Measurements from ENCODE around the gene INPP5B. TPM values are rescaled to one million over a fixed set of nuclear protein-coding genes. Genes with fewer than 3 reads are reported as not detected.
"Not testable (repeated sequence)": the region's sequence is repeated elsewhere in the genome, so short reads cannot be mapped to it uniquely, and the experiment has no call there.

Gene INPP5B
- total and polyA plus RNA-seq, 11 donors: 6.5 to 16.2 (median 12.1) TPM

DNA sequence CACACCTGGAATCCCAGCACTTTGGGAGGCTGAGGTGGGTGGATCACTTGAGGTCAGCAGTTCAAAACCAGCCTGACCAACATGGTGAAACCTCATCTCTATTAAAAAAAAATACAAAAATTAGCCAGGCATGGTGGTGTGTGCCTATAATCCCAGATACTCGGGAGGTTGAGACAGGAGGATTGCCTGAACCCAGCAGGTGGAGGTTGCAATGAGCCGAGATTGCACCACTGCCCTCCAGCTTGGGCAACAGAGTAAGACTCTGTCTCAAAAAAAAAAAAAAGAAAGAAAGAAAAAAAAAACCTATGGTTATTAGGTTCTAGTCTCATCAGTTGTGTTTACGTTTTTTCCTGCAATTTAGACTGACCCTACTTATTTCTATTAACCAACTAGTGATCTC, 40.3 kb downstream of the INPP5B start:
- 94 to 97% (median 96%) methylated on average over 3 of the region's 3 CpGs for WGBS, 4 donors
- intact Hi-C loops (cut with DNase I): not testable (repeated sequence)

DNA sequence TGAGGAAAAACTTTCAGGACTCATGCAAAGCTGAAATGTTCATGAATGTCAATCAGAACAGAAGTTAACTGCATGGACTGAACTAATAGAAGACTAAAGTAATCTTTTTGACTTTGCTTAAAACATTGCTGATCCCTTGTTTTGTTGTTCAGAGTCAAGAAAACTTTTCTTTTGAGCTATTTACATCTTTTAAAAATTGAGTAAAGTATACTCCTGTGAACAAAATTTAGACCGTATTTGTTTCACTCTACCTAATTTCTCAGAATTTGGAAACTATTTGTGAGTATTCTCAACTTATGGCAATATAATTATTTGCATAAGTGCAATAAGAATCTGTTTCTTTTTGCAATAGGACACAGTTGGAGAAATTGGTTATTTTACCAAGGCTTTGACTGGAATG, 41.1 kb downstream of the INPP5B start:
- WGBS, 4 donors: 98 to 100% (median 99%) methylated on average over 1 of the region's 1 CpG
- Histone ChIP-seq H3K27me3 (no peaks in the 10 kb centered on the region), H3K36me3 (peaks cover 0 to 33% (median 13%) of the 10 kb centered on the region in 9 donors), H3K4me3 (no peak overlapping the region), H3K4me1 (peaks cover 0 to 9% (median 0%) of the 10 kb centered on the region in 12 donors), H3K9me3 (peaks cover 0 to 14% (median 2%) of the 10 kb centered on the region in 12 donors), H3K27ac (no peak overlapping the region)
- no peak for DNase-seq
- TF ChIP-seq, protein P1, sequence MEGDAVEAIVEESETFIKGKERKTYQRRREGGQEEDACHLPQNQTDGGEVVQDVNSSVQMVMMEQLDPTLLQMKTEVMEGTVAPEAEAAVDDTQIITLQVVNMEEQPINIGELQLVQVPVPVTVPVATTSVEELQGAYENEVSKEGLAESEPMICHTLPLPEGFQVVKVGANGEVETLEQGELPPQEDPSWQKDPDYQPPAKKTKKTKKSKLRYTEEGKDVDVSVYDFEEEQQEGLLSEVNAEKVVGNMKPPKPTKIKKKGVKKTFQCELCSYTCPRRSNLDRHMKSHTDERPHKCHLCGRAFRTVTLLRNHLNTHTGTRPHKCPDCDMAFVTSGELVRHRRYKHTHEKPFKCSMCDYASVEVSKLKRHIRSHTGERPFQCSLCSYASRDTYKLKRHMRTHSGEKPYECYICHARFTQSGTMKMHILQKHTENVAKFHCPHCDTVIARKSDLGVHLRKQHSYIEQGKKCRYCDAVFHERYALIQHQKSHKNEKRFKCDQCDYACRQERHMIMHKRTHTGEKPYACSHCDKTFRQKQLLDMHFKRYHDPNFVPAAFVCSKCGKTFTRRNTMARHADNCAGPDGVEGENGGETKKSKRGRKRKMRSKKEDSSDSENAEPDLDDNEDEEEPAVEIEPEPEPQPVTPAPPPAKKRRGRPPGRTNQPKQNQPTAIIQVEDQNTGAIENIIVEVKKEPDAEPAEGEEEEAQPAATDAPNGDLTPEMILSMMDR (IDR thresholded peaks at IDR 0.05): no peak
- TF ChIP-seq POLR2A (IDR thresholded peaks at IDR 0.05): no peak
- intact Hi-C loops (cut with DNase I): no loop called here
- no peak for ATAC-seq

More for the DNA sequence above, 40.3 kb downstream of the INPP5B start:
- H3K9me3 ChIP-seq: peaks cover 0 to 14% (median 2%) of the 10 kb centered on the region in 12 donors
- H3K27me3 ChIP-seq, H3K4me1 ChIP-seq, H3K27ac ChIP-seq, ATAC-seq, DNase-seq, H3K4me3 ChIP-seq: not testable (repeated sequence)
- peaks cover 0 to 32% (median 12%) of the 10 kb centered on the region in 9 donors for H3K36me3 ChIP-seq

DNA sequence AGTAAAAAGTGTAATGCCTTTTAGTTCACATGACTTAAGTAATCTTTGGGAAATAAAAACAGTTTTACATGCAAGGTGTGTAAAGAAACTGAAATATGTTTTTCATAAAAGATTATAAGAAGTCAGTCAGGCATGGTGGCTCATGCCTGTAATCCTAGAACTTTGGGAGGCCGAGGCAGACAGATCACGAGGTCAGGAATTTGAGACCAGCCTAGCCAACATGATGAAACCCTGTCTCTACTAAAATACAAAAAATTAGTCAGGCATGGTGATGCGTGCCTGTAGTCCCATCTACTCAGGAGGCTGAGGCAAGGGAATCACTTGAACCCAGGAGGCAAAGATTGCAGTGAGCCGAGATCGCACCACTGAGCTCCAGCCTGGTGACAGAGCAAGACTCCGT, 42.9 kb downstream of the INPP5B start:
- H3K4me3 ChIP-seq: not testable (repeated sequence)
- WGBS, 4 donors: 94 to 96% (median 95%) methylated on average over 6 of the region's 6 CpGs

DNA sequence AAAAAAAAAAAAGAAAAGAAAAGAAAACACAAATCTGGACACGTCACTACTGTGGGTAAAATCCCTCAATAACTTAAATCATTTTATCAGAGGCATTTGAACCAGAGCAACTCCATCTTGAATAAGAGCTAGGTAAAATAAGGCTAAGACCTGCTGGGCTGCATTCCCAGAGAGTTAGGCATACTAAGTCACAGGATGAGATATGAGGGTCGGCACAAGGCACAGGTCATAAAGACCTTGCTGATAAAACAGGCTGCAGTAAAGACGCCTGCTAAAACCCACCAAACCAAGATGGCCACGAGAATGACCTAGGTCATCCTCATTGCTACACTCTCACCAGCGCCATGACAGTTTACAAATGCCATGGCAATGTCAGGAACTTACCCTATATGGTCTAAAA, 43.9 kb downstream of the INPP5B start:
- no peak for DNase-seq
- no peak for TF ChIP-seq POLR2A (IDR thresholded peaks at IDR 0.05)
- TF ChIP-seq, protein P1 (IDR thresholded peaks at IDR 0.05): no peak
- WGBS, 4 donors: 81 to 86% (median 82%) methylated on average over 5 of the region's 5 CpGs
- H3K36me3 ChIP-seq: peaks cover 0 to 34% (median 13%) of the 10 kb centered on the region in 9 donors
- ATAC-seq: no peak
- intact Hi-C loops (cut with DNase I): no loop called here
- no peak overlapping the region for H3K27ac ChIP-seq
- peaks cover 0 to 9% (median 0%) of the 10 kb centered on the region in 12 donors for H3K4me1 ChIP-seq
- H3K4me3 ChIP-seq: no peak overlapping the region
- H3K9me3 ChIP-seq: peaks cover 0 to 14% (median 2%) of the 10 kb centered on the region in 12 donors
- H3K27me3 ChIP-seq: no peaks in the 10 kb centered on the region

More for the DNA sequence above, 42.9 kb downstream of the INPP5B start:
- peaks cover 0 to 14% (median 2%) of the 10 kb centered on the region in 12 donors for H3K9me3 ChIP-seq
- H3K27me3 ChIP-seq; H3K4me1 ChIP-seq; ATAC-seq; H3K27ac ChIP-seq; intact Hi-C loops (cut with DNase I); DNase-seq: not testable (repeated sequence)
- H3K36me3 ChIP-seq: peaks cover 0 to 34% (median 13%) of the 10 kb centered on the region in 9 donors

DNA sequence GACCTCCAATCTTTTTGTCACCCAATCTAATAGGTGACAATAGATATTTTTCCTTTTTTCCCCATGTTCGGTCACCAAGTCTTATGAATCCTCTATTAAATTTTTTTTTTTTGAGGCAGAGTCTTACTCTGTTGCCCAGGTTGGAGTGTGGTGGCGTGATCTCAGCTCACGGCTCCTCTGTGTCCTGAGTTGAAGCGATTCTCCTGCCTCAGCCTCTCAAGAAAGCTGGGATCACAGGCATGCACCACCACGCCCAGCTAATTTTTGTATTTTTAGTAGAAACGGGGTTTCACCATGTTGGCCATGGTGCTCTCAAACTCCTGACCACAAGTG, 45.0 kb downstream of the INPP5B start:
- H3K36me3 ChIP-seq: peaks cover 0 to 34% (median 13%) of the 10 kb centered on the region in 9 donors
- ATAC-seq (no peak), DNase-seq (no peak)
- 95 to 96% (median 96%) methylated on average over 6 of the region's 6 CpGs for WGBS, 4 donors
- H3K4me1 ChIP-seq: peaks cover 0 to 9% (median 0%) of the 10 kb centered on the region in 12 donors
- TF ChIP-seq POLR2A (IDR thresholded peaks at IDR 0.05): no peak
- TF ChIP-seq, protein P1 (IDR thresholded peaks at IDR 0.05): no peak
- H3K4me3 ChIP-seq: no peak overlapping the region
- intact Hi-C loops (cut with DNase I): no loop called here
- H3K27me3 ChIP-seq: no peaks in the 10 kb centered on the region
- peak overlapping the region in 1 of 12 donors; percentile 29 for H3K27ac ChIP-seq
- H3K9me3 ChIP-seq: peaks cover 0 to 14% (median 2%) of the 10 kb centered on the region in 12 donors

All from heart left ventricle (tissue), 16 donors.